Muscle of back (tissue), 11 donors: ENCODE measurements around the gene PPP1R1C. TPM values are rescaled to one million over a fixed set of nuclear protein-coding genes. Genes with fewer than 3 reads are reported as not detected.

Experiments
- DNase-seq, 3 donors: peaks; one replicate each; pipeline versions ENCODE4 v3.0.0 to v3.0.0-alpha.2; 2013
- polyA plus RNA-seq, 10 donors: library from polyadenylated mRNA; unstranded; fragments of 120-200 nt; gene quantifications; one replicate each; pipeline ENCODE4 v1.2.1, GENCODE V29; 2013; ENCODE audit not compliant: insufficient read length in 10 of 10

Gene PPP1R1C
- polyA plus RNA-seq, 10 donors: 0.64 to 1.4 (median 0.88) TPM

GRCh38 chr2:181971032-181971431 lies 14.6 kb upstream of the PPP1R1C start:
- no peak for DNase-seq

- no peak for DNase-seq
Measured at GRCh38 chr2:181972431-181973170, 13.1 kb upstream of the PPP1R1C start.

GRCh38 chr2:181973171-181973783 lies 12.4 kb upstream of the PPP1R1C start:
- DNase-seq: no peak

GRCh38 chr2:181977661-181978350 lies 7.8 kb upstream of the PPP1R1C start:
- DNase-seq: no peak

- no peak for DNase-seq
Measured at GRCh38 chr2:181978351-181979150, 7.1 kb upstream of the PPP1R1C start.

GRCh38 chr2:181984060-181984459 lies 1.6 kb upstream of the PPP1R1C start:
- no peak for DNase-seq

- DNase-seq: peak; percentile 18 to 40 (median 27)
Measured at GRCh38 chr2:181984814-181985631, 630 bp upstream of the PPP1R1C start.

GRCh38 chr2:181988154-181988924 lies 2.7 kb downstream of the PPP1R1C start:
- DNase-seq: no peak

- no peak for DNase-seq
Measured at GRCh38 chr2:181989099-181989498, 3.4 kb downstream of the PPP1R1C start.

- no peak for DNase-seq
Measured at GRCh38 chr2:181991171-181991885, 5.7 kb downstream of the PPP1R1C start.

- no peak for DNase-seq
Measured at GRCh38 chr2:181992776-181993175, 7.1 kb downstream of the PPP1R1C start.

- DNase-seq: no peak
Measured at GRCh38 chr2:181995289-181995688, 9.6 kb downstream of the PPP1R1C start.

GRCh38 chr2:181998041-181998835 lies 12.6 kb downstream of the PPP1R1C start:
- no peak for DNase-seq

GRCh38 chr2:181998891-181999654 lies 13.4 kb downstream of the PPP1R1C start:
- no peak for DNase-seq

- no peak for DNase-seq
Measured at GRCh38 chr2:181999911-182000310, 14.3 kb downstream of the PPP1R1C start.

GRCh38 chr2:182004945-182005520 lies 19.4 kb downstream of the PPP1R1C start:
- no peak for DNase-seq

- DNase-seq: no peak
Measured at GRCh38 chr2:182006595-182007341, 21.1 kb downstream of the PPP1R1C start.
